AG09319 (cell line): Measurements from ENCODE around the gene NOS1AP.

ENCODE experiments used
- DNase-seq: peaks from one replicate; pipeline ENCODE4 v3.0.0-alpha.2; 2010; ENCODE audit warnings: low read depth; ENCODE audit errors: extremely low read depth
- TF ChIP-seq, protein P1 (sequence below): IDR thresholded peaks from 2 replicates; pipeline ENCODE4 v1.5.1; 2011; ENCODE audit warnings: low read depth, mild to moderate bottlenecking, inconsistent platforms, low read length, moderate library complexity

NOS1AP gene

DNA sequence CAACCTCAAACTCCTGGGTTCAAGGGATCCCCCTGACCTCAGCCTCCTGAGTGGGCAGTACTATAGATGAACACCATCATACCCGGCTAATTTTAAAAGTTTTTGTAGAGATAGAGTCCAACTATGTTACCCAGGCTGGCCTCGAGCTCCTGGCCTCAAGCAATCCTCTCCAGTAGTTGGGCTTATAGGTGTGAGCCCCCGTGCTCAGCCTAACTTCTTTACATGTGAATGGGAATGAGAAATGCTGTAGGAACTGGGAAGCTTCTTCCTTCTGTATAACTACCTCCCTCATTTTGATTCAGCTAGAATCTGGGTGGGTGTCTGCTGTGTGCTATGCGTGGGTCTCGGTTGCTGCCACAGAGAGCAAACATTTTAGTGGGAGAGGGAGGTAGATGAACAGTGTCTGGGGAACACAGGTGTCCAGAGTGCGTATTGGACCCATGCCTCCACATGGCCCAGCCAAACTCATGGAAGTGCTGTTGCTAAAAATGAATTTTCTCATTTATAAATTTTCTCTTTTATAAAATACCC is 150.6 kb downstream of the NOS1AP start:
- TF ChIP-seq, protein P1, sequence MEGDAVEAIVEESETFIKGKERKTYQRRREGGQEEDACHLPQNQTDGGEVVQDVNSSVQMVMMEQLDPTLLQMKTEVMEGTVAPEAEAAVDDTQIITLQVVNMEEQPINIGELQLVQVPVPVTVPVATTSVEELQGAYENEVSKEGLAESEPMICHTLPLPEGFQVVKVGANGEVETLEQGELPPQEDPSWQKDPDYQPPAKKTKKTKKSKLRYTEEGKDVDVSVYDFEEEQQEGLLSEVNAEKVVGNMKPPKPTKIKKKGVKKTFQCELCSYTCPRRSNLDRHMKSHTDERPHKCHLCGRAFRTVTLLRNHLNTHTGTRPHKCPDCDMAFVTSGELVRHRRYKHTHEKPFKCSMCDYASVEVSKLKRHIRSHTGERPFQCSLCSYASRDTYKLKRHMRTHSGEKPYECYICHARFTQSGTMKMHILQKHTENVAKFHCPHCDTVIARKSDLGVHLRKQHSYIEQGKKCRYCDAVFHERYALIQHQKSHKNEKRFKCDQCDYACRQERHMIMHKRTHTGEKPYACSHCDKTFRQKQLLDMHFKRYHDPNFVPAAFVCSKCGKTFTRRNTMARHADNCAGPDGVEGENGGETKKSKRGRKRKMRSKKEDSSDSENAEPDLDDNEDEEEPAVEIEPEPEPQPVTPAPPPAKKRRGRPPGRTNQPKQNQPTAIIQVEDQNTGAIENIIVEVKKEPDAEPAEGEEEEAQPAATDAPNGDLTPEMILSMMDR = no peak
- DNase-seq = no peak

DNA sequence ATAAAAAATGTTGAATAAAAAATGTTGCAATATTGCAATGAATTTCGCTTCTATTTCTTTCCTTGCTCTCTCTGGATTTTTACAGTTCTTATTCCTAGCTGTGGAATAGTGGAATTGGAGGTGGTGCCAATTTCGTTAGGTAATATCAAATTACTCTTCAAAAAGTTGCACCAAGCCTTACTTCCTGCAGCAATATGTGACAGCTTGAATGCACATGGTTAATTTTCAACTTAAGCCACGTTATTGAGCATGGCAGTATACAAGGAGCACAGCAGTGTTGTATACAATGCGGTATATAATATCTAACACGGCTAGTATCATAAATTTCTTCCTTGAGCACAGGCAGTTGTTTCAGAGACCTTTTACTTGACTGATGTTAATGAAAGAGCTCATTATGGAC is 152.5 kb downstream of the NOS1AP start:
- TF ChIP-seq, protein P1 = no peak

GRCh38 chr1:162222730-162223129 is 153.2 kb downstream of the NOS1AP start:
- TF ChIP-seq, protein P1 = no peak
- DNase-seq = no peak

More for the DNA sequence above, 152.5 kb downstream of the NOS1AP start:
- no peak for DNase-seq

DNA sequence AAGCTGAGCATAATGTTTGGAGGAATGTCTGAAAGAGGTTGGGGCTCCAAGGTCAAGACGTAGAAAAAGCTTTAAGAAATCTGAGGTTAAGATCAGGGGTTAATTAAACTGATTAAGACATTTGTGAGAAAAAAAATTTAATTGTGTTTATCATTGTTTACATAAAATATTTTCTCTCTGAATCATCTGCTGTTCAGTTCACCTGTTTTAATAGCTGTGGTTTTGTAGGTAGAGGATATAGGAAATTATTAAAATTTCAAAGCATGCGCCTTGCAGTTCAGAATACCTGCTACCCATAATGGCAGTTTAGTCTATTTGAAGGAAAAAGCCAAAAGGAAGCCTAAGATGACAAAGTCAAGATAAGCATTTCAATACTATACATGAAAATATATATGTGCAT is 154.0 kb downstream of the NOS1AP start:
- no peak for DNase-seq
- TF ChIP-seq, protein P1 = no peak

DNA sequence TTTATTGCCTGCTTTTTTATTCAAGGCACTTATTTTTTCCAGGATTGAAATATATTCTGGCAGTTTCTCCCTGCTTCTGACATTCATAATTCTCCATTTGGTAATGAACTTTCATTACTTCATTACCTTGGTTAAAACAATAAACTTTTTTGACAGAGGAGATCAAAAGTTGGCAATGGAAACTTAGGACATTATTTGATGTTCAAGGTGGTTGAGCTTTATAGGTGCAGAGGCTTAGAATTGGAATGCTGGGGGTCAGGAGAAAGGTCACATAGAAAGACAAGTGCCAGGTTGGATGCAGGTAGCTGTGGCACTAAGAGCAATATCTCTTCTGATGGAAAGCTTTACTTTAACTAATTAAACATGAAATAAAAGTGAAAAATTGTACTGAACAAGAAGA is 154.8 kb downstream of the NOS1AP start:
- DNase-seq = no peak
- TF ChIP-seq, protein P1 = no peak

DNA sequence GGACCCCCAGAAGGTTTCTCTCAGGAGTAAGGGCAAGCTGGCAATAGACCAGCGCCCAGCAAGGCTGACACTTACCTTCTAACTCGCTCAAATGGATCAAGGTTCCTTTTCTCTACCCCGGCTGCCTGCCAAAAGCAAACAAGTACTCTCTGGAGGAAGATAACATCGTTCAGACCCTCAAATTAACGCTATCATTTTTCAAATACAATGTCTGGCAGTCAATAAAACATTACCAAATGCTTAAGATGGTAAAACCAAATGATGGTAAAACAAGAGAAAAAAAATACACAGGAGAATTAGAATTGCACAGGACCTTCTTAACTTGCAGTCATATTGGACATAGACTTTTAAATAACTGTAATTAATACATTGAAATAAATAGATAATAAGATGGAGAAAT is 159.1 kb downstream of the NOS1AP start:
- DNase-seq = no peak
- TF ChIP-seq, protein P1 = no peak

DNA sequence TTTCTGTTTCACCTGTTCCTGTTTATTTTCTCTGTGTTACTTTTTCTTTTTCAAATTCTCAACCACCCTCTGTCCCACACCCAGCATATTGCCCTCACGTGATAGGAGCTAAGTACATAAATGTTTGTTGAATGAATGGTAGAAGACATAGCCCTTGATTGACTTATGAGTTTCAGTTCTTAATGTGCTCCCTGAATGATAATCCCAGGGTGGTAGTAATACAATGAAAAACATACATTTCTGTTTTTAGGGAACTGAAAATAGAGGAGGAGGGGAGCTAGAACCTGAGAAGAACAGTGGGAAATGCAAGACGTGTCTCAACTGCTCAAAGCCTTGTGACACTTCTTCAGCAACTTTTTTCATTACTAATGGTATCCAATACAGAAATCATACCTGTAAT is 160.1 kb downstream of the NOS1AP start:
- DNase-seq = no peak
- TF ChIP-seq, protein P1 = no peak
